IgD-negative memory B cell (primary cell): ENCODE results near the gene UGT1A1. TPM values are rescaled to one million over a fixed set of nuclear protein-coding genes. Genes with fewer than 3 reads are reported as not detected.

Experiments used
- polyA plus RNA-seq: library from polyadenylated mRNA; unstranded; fragments of 300-500 nt; fragmentation: Illumina TruSeq; gene quantifications from one replicate; pipeline ENCODE4 v1.2.3, GENCODE V29; 2021

The UGT1A1 gene
- polyA plus RNA-seq, 1 donor from 2014 or later = not detected

Other genes starting within 250 kb of the UGT1A1 start
- 4.1 TPM for gene USP40, start 193.5 kb upstream of the UGT1A1 start, polyA plus RNA-seq
- gene UGT1A8, start 142.6 kb upstream of the UGT1A1 start, polyA plus RNA-seq = not detected
- not detected for gene UGT1A10, start 123.8 kb upstream of the UGT1A1 start, polyA plus RNA-seq
- gene UGT1A9, start 88.4 kb upstream of the UGT1A1 start, polyA plus RNA-seq = not detected
- not detected for gene UGT1A7, start 78.4 kb upstream of the UGT1A1 start, polyA plus RNA-seq
- gene UGT1A6, start 67.4 kb upstream of the UGT1A1 start, polyA plus RNA-seq = not detected
- gene UGT1A5, start 47.4 kb upstream of the UGT1A1 start, polyA plus RNA-seq = not detected
- gene UGT1A4, start 41.5 kb upstream of the UGT1A1 start, polyA plus RNA-seq = not detected
- gene UGT1A3, start 31.2 kb upstream of the UGT1A1 start, polyA plus RNA-seq = not detected
- not detected for gene MROH2A, start 18.1 kb downstream of the UGT1A1 start, polyA plus RNA-seq
- gene HJURP, start 94.3 kb downstream of the UGT1A1 start, polyA plus RNA-seq = not detected
- gene TRPM8, start 157.1 kb downstream of the UGT1A1 start, polyA plus RNA-seq = not detected